ENCODE results near the gene SDR42E2.

DNA sequence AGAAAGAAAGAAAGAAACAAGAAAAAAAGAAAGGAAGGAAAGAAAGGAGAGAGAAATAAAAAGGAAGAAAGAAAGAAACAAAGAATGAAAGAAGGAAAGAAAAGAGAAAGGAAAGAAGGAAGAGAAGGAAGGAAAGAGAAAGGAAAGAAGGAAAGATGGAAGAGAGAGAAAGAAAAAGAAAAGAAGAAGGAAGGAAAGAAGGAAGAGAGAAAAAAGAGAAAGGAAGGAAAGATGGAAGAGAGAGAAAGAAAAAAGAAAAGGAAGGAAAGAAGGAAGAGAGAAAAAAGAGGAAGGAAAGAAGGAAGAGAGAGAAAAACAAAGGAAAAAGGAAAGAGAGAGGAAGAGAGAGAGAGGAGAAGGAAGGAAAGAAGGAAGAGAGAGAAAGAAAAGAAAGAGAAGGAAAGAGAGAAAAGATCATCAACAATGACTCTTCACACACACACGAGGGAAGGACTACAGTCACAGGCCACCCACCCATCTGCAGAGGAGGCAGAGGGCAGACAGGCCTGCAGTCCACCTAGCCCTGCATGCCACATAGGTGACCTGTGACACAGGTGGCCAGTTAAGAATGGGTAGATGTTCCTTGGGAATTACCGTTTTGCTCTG, 46.1 kb upstream of the SDR42E2 start:
- TF ChIP-seq, protein P1, sequence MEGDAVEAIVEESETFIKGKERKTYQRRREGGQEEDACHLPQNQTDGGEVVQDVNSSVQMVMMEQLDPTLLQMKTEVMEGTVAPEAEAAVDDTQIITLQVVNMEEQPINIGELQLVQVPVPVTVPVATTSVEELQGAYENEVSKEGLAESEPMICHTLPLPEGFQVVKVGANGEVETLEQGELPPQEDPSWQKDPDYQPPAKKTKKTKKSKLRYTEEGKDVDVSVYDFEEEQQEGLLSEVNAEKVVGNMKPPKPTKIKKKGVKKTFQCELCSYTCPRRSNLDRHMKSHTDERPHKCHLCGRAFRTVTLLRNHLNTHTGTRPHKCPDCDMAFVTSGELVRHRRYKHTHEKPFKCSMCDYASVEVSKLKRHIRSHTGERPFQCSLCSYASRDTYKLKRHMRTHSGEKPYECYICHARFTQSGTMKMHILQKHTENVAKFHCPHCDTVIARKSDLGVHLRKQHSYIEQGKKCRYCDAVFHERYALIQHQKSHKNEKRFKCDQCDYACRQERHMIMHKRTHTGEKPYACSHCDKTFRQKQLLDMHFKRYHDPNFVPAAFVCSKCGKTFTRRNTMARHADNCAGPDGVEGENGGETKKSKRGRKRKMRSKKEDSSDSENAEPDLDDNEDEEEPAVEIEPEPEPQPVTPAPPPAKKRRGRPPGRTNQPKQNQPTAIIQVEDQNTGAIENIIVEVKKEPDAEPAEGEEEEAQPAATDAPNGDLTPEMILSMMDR (conservative IDR thresholded peaks at IDR 0.05), result no peak
- no peak for TF ChIP-seq ZFX (IDR thresholded peaks at IDR 0.05)

All from C4-2B (cell line).